HCT116 (cell line): ENCODE results near the gene NR6A1. TPM values are rescaled to one million over a fixed set of nuclear protein-coding genes. Genes with fewer than 3 reads are reported as not detected.
A peak's percentile ranks its signal among the peaks of the same experiment; 100 is the strongest.

ENCODE experiments used
- ATAC-seq: fragments of 200-7000 bp; cut with Tn5 transposase; 2 replicates; pipeline ENCODE4 v1.9.1; 2020; ENCODE audit warnings: mild to moderate bottlenecking, moderate library complexity
- BruUV-seq: library from RNA; stranded (reverse); fragments of 400-500 nt; replicated peaks from 2 replicates; lab custom pipeline; 2021; lab: Mats Ljungman, UMichigan
- CTCF ChIA-PET: fragments of 300-600 bp; sonication (Branson Sonifier 250); formaldehyde crosslinking; loops from one replicate; lab custom pipeline; 2021; ENCODE audit warnings: antibody characterized with exemption; lab: Charles Lee
- POLR2A ChIA-PET: fragments of 300-600, 350-600 bp; sonication (Branson Sonifier 250); formaldehyde crosslinking; loops from one replicate; lab custom pipeline; 2021; ENCODE audit warnings: antibody characterized with exemption; lab: Charles Lee
- RAD21 ChIA-PET, 2 experiments: fragments of 300-600 bp; sonication (Branson Sonifier 250); formaldehyde crosslinking; loops; one replicate each; lab custom pipeline; 2023; ENCODE audit warnings: low total read pairs in 2 of 2; ENCODE audit not compliant: uncharacterized antibody in 2 of 2, unreplicated experiment in 2 of 2, low non-redundant PET in 1 of 2; lab: Charles Lee
- DNase-seq: peaks from one replicate; pipeline ENCODE4 v3.0.0-alpha.2; 2010; ENCODE audit warnings: low read depth, low spot score
- H2AFZ ChIP-seq: fragments of 200-600 bp; shearing (Covaris generic), sonication (generic); 2 replicates; pipeline ENCODE4 v1.6.1; 2017; ENCODE audit warnings: low read depth, mixed run types, mixed read lengths, antibody characterized with exemption, low read length; ENCODE audit not compliant: poor library complexity, severe bottlenecking
- H3K27ac ChIP-seq: 2 replicates; pipeline ENCODE4 v1.5.1; 2012; ENCODE audit warnings: low read depth, low read length
- H3K27me3 ChIP-seq: fragments of 200-600 bp; sonication (generic); 2 replicates; pipeline ENCODE4 v1.6.1; 2016; ENCODE audit warnings: mixed run types, low read length, mixed read lengths; ENCODE audit not compliant: insufficient read depth
- H3K36me3 ChIP-seq, 2 experiments: fragments of 200-500 bp in 1 of 2; fragments of 200-600 bp in 1 of 2; sonication (Bioruptor generic) in 1 of 2; sonication (generic) in 1 of 2; 2 replicates each; pipeline versions ENCODE4 v1.5.1 to v1.6.1; 2014 to 2016; ENCODE audit warnings: low read length in 2 of 2, inconsistent platforms in 1 of 2, mixed read lengths in 1 of 2, mixed run types in 1 of 2; ENCODE audit not compliant: insufficient read depth in 2 of 2, control insufficient read depth in 1 of 2
- H3K4me1 ChIP-seq, 2 experiments: fragments of 200-600 bp in 1 of 2; sonication (generic) in 1 of 2; 2 replicates each; pipeline versions ENCODE4 v1.5.1 to v1.6.1; 2012 to 2017; ENCODE audit warnings: low read length in 2 of 2, inconsistent platforms in 1 of 2, mild to moderate bottlenecking in 1 of 2, mixed read lengths in 1 of 2, mixed run types in 1 of 2, moderate library complexity in 1 of 2; ENCODE audit not compliant: insufficient read depth in 2 of 2, control insufficient read depth in 1 of 2
- H3K4me2 ChIP-seq: fragments of 200-600 bp; sonication (generic); 2 replicates; pipeline ENCODE4 v1.6.1; 2017; ENCODE audit warnings: mixed run types, low read length, mixed read lengths
- H3K4me3 ChIP-seq, 2 experiments: fragments of 200-600 bp in 1 of 2; sonication (generic) in 1 of 2; replicated peaks in 1 of 2; 2 replicates each; pipeline ENCODE4 v1.5.1; 2011 to 2016; ENCODE audit warnings: low read length in 2 of 2, control low read depth in 1 of 2, low read depth in 1 of 2, mild to moderate bottlenecking in 1 of 2, mixed read lengths in 1 of 2, mixed run types in 1 of 2
- H3K79me2 ChIP-seq: fragments of 200-600 bp; sonication (generic); 2 replicates; pipeline ENCODE4 v1.6.1; 2017; ENCODE audit warnings: mild to moderate bottlenecking, mixed run types, low read length, moderate library complexity, mixed read lengths; ENCODE audit not compliant: insufficient read depth
- H3K9ac ChIP-seq: fragments of 200-600 bp; sonication (generic); 2 replicates; pipeline ENCODE4 v1.6.1; 2016; ENCODE audit warnings: low read length, mixed read lengths
- H3K9me2 ChIP-seq: fragments of 200-600 bp; sonication (generic), shearing (Covaris generic); 2 replicates; pipeline ENCODE4 v1.6.1; 2017; ENCODE audit warnings: mixed run types, mild to moderate bottlenecking, moderate library complexity; ENCODE audit not compliant: insufficient read depth
- H3K9me3 ChIP-seq, 2 experiments: fragments of 200-500 bp in 1 of 2; fragments of 200-600 bp in 1 of 2; sonication (Bioruptor generic) in 1 of 2; sonication (generic) in 1 of 2; 2 replicates each; pipeline ENCODE4 v1.6.1; 2014 to 2017; ENCODE audit warnings: low read length in 2 of 2, mixed read lengths in 2 of 2, inconsistent platforms in 1 of 2, low read depth in 1 of 2, mild to moderate bottlenecking in 1 of 2, mixed run types in 1 of 2, moderate library complexity in 1 of 2; ENCODE audit not compliant: control insufficient read depth in 1 of 2, insufficient read depth in 1 of 2
- H4K20me1 ChIP-seq: fragments of 200-600 bp; sonication (generic), shearing (Covaris generic); 2 replicates; pipeline ENCODE4 v1.6.1; 2017; ENCODE audit warnings: mixed run types, mild to moderate bottlenecking, moderate library complexity; ENCODE audit not compliant: insufficient read depth
- CBX3 ChIP-seq: IDR thresholded peaks from 2 replicates; pipeline ENCODE4 v1.6.1; 2012; ENCODE audit warnings: low read depth
- FOSL1 ChIP-seq: IDR thresholded peaks from 2 replicates; pipeline ENCODE4 v1.6.1; 2012; ENCODE audit warnings: low read depth
- REST ChIP-seq: IDR thresholded peaks from 2 replicates; pipeline ENCODE4 v1.6.1; 2012; ENCODE audit warnings: low read depth
- SIN3A ChIP-seq: IDR thresholded peaks from 2 replicates; pipeline ENCODE4 v1.6.1; 2012; ENCODE audit warnings: low read depth
- SRF ChIP-seq: IDR thresholded peaks from 2 replicates; pipeline ENCODE4 v1.6.1; 2012; ENCODE audit warnings: low read depth
- TCF7L2 ChIP-seq: IDR thresholded peaks from 2 replicates; pipeline ENCODE4 v1.7.0; 2011; ENCODE audit warnings: borderline replicate concordance, inconsistent platforms; ENCODE audit not compliant: insufficient read depth, insufficient read length; ENCODE audit errors: extremely low read depth
- intact Hi-C: fragments of 100-400 bp; cut with micrococcal nuclease; formaldehyde crosslinking; loops from 2 replicates; pipeline ENCODE4 v1.10.0; 2022
- total RNA-seq: library from RNA; stranded (reverse); gene quantifications from one replicate; pipeline ENCODE4 v1.2.1, GENCODE V29; 2021; ENCODE audit not compliant: unreplicated experiment

Gene NR6A1
- total RNA-seq, 1 experiment from 2014 or later, result 9.9 TPM

GRCh38 chr9:124652615-124653393 is 118.3 kb downstream of the NR6A1 start (continued):
- no peak for TF ChIP-seq REST

- no TSS peak for BruUV-seq
- ATAC-seq, result peak; percentile 48
- Histone ChIP-seq H3K36me3 (no peaks in the 10 kb centered on the region), H3K79me2 (peaks cover 38% of the 10 kb centered on the region), H3K27ac (peak overlapping the region; percentile 37; the same call in 1 of the 2 replicates), H3K9me3 (no peaks in the 10 kb centered on the region), H3K27me3 (no peaks in the 10 kb centered on the region), H3K4me3 (peak overlapping the region in 1 of 2 experiments; percentile 22; a peak in 2 of 4 replicates), H3K9me2 (no peaks in the 10 kb centered on the region), H3K4me2 (peak overlapping the region; percentile 71), H4K20me1 (no peaks in the 10 kb centered on the region), H2AFZ (no peak overlapping the region), H3K9ac (peak overlapping the region; percentile 38), H3K4me1 (peaks cover 15 to 30% of the 10 kb centered on the region in 2 experiments)
- ChIA-PET POLR2A (no interaction called here), RAD21 (no interaction called here), CTCF (interaction anchor here (1.4 kb wide), 1 partner anchor 35 kb away, joined by 3 read pairs; no protein-coding TSS in a partner anchor)
- intact Hi-C loops, result no loop called here
- TF ChIP-seq SIN3A (no peak), TCF7L2 (no peak), SRF (0 out of 2 replicates have a peak, but pooled peaks have one; percentile 15), CBX3 (no peak), FOSL1 (0 out of 2 replicates have a peak, but pooled peaks have one; percentile 40)
- DNase-seq, result no peak
Observed at GRCh38 chr9:124652203-124652602, 118.9 kb downstream of the NR6A1 start.
